Endothelial cell of umbilical vein (primary cell): ENCODE results near the gene BCAS3. TPM values are rescaled to one million over a fixed set of nuclear protein-coding genes. Genes with fewer than 3 reads are reported as not detected.

Source experiments
- BruUV-seq: library from RNA; stranded (reverse); fragments of 400-500 nt; replicated peaks from 2 replicates; lab custom pipeline; 2021; lab: Mats Ljungman, UMichigan
- CTCF ChIA-PET: fragments of 300-600, 350-600 bp; sonication (Branson Sonifier 250); formaldehyde crosslinking; loops from one replicate; lab custom pipeline; 2021; ENCODE audit warnings: antibody characterized with exemption, inconsistent platforms; lab: Charles Lee
- POLR2A ChIA-PET: fragments of 300-600, 350-600 bp; sonication (Branson Sonifier 250); formaldehyde crosslinking; loops from one replicate; lab custom pipeline; 2021; ENCODE audit warnings: antibody characterized with exemption, inconsistent platforms; lab: Charles Lee
- DNase-seq: peaks from one replicate; pipeline ENCODE4 v3.0.0-alpha.2; 2011; ENCODE audit warnings: low read depth, low spot score
- FAIRE-seq: peaks from 2 replicates; lab custom pipeline; 2011; peaks lifted over from hg19 to GRCh38; lab: Jason Lieb, UNC
- H2AFZ ChIP-seq: 2 replicates; pipeline ENCODE4 v1.6.0; 2012; ENCODE audit warnings: low read depth, low read length, control low read depth, inconsistent platforms
- H3K27ac ChIP-seq: 2 replicates; pipeline ENCODE4 v1.5.1; 2011; ENCODE audit warnings: low read depth, mild to moderate bottlenecking, control low read depth, low read length, moderate library complexity; ENCODE audit not compliant: insufficient read depth
- H3K27me3 ChIP-seq, 2 experiments: 2 replicates each; pipeline versions ENCODE4 v1.6.0 to v1.6.1; 2011; ENCODE audit warnings: low read length in 2 of 2, mixed read lengths in 1 of 2; ENCODE audit not compliant: control insufficient read depth in 2 of 2, insufficient read depth in 2 of 2
- H3K36me3 ChIP-seq, 2 experiments: 2 replicates in 1 of 2; 3 replicates in 1 of 2; pipeline ENCODE4 v1.5.1; 2011; ENCODE audit warnings: low read length in 2 of 2, mild to moderate bottlenecking in 1 of 2, moderate library complexity in 1 of 2; ENCODE audit not compliant: control insufficient read depth in 2 of 2, insufficient read depth in 2 of 2; ENCODE audit errors: extremely low read depth in 1 of 2
- H3K4me1 ChIP-seq: 3 replicates; pipeline ENCODE4 v1.5.1; 2011; ENCODE audit warnings: mild to moderate bottlenecking, low read length; ENCODE audit not compliant: control insufficient read depth, insufficient read depth; ENCODE audit errors: extremely low read depth
- H3K4me2 ChIP-seq: 2 replicates; pipeline ENCODE4 v1.6.1; 2011; ENCODE audit warnings: low read length, control low read depth, mixed read lengths; ENCODE audit not compliant: insufficient read depth
- H3K4me3 ChIP-seq, 3 experiments: fragments of 200-600 bp in 1 of 3; sonication (generic), shearing (Covaris generic) in 1 of 3; replicated peaks in 1 of 3; 2 replicates each; pipeline ENCODE4 v1.5.1; 2011 to 2016; ENCODE audit warnings: control low read depth in 3 of 3, low read length in 3 of 3, mild to moderate bottlenecking in 2 of 3, inconsistent platforms in 1 of 3, low read depth in 1 of 3, moderate library complexity in 1 of 3; ENCODE audit not compliant: insufficient read depth in 1 of 3
- H3K79me2 ChIP-seq: 2 replicates; pipeline ENCODE4 v1.6.0; 2012; ENCODE audit warnings: low read length, inconsistent platforms; ENCODE audit not compliant: control insufficient read depth, insufficient read depth
- H3K9ac ChIP-seq: replicated peaks from 2 replicates; pipeline ENCODE3; 2011; ENCODE audit warnings: low read length, control low read depth; ENCODE audit not compliant: insufficient read depth; ENCODE audit errors: extremely low read depth
- H3K9me1 ChIP-seq: replicated peaks from 3 replicates; pipeline ENCODE4 v1.6.0; 2011; ENCODE audit warnings: mild to moderate bottlenecking, low read length; ENCODE audit not compliant: control insufficient read depth, insufficient read depth; ENCODE audit errors: extremely low read depth
- H3K9me3 ChIP-seq: replicated peaks from 2 replicates; pipeline ENCODE4 v1.5.1; 2012; ENCODE audit warnings: low read length, inconsistent platforms; ENCODE audit not compliant: control insufficient read depth, insufficient read depth
- H4K20me1 ChIP-seq: replicated peaks from 2 replicates; pipeline ENCODE3; 2011; ENCODE audit warnings: mild to moderate bottlenecking, low read length; ENCODE audit not compliant: control insufficient read depth, insufficient read depth; ENCODE audit errors: extremely low read depth
- EZH2 ChIP-seq: IDR thresholded peaks from 2 replicates; pipeline ENCODE4 v1.6.1; 2012; ENCODE audit warnings: borderline replicate concordance, low read depth, mild to moderate bottlenecking, moderate library complexity, low read length, inconsistent platforms; ENCODE audit not compliant: severe bottlenecking
- FOS ChIP-seq: IDR thresholded peaks from 2 replicates; pipeline ENCODE4 v1.6.1; 2011; ENCODE audit warnings: mild to moderate bottlenecking, low read length, moderate library complexity, borderline replicate concordance; ENCODE audit not compliant: insufficient read depth
- GATA2 ChIP-seq: IDR thresholded peaks from 2 replicates; pipeline ENCODE4 v1.7.0; 2011; ENCODE audit warnings: low read depth, mild to moderate bottlenecking, moderate library complexity, mixed read lengths, low read length; ENCODE audit not compliant: insufficient read length, insufficient read depth
- JUN ChIP-seq: IDR thresholded peaks from 2 replicates; pipeline ENCODE4 v1.6.1; 2011; ENCODE audit warnings: borderline replicate concordance, low read depth; ENCODE audit not compliant: insufficient read length, insufficient read depth
- MYC ChIP-seq: IDR thresholded peaks from one replicate; pipeline ENCODE4 v1.6.1; 2011; ENCODE audit warnings: mild to moderate bottlenecking, low read depth, low read length
- POLR2A ChIP-seq: IDR thresholded peaks from 2 replicates; pipeline ENCODE4 v1.6.1; 2012; ENCODE audit warnings: low read depth, mild to moderate bottlenecking, control low read depth, low read length
- POLR2AphosphoS5 ChIP-seq: IDR thresholded peaks from 2 replicates; pipeline ENCODE4 v1.6.1; 2012; ENCODE audit warnings: low read depth, mild to moderate bottlenecking, control low read depth, low read length, moderate library complexity; ENCODE audit not compliant: insufficient read depth
- dilution Hi-C: fragments of 300-500 bp; cut with MboI; formaldehyde crosslinking; loops from one replicate; pipeline ENCODE4 v1.15.0; 2019; ENCODE audit warnings: low sequenced_read_pairs; ENCODE audit not compliant: extremely low pct_ligation_motif_present
- intact Hi-C: fragments of 100-400 bp; cut with micrococcal nuclease; formaldehyde crosslinking; loops from one replicate; pipeline ENCODE4 v1.10.0; 2022
- polyA plus RNA-seq, 4 experiments: library from polyadenylated mRNA; depleted of rRNA in 3 of 4; stranded (reverse) in 3 of 4; unstranded in 1 of 4; fragments of >200 nt; gene quantifications; 2 replicates each; pipeline versions ENCODE4 v1.2.1 to v1.2.3, GENCODE V29; 2011 to 2012; ENCODE audit warnings: missing spikeins in 1 of 4
- total RNA-seq: library from RNA; stranded (reverse); gene quantifications from 2 replicates; pipeline ENCODE4 v1.2.3, GENCODE V29; 2021
- TF ChIP-seq, protein P1 (sequence below), 2 donors: IDR thresholded peaks; 1 replicate in 1 of 2; 2 replicates in 1 of 2; pipeline ENCODE4 v1.5.1; 2011; ENCODE audit warnings: low read length in 2 of 2, mild to moderate bottlenecking in 2 of 2, moderate library complexity in 2 of 2, control low read depth in 1 of 2, inconsistent platforms in 1 of 2, low read depth in 1 of 2; ENCODE audit not compliant: insufficient read depth in 1 of 2; ENCODE audit errors: extremely low read depth in 1 of 2
- TF ChIP-seq, protein P2 (sequence below): IDR thresholded peaks from 2 replicates; pipeline ENCODE4 v1.6.1; 2011; ENCODE audit not compliant: insufficient read depth, insufficient read length

BCAS3 gene
- total and polyA plus RNA-seq, 2 donors (not counting 3 experiments of a cell fraction or from before 2014, with no cell fraction given): 8.2 to 16.0 TPM

DNA sequence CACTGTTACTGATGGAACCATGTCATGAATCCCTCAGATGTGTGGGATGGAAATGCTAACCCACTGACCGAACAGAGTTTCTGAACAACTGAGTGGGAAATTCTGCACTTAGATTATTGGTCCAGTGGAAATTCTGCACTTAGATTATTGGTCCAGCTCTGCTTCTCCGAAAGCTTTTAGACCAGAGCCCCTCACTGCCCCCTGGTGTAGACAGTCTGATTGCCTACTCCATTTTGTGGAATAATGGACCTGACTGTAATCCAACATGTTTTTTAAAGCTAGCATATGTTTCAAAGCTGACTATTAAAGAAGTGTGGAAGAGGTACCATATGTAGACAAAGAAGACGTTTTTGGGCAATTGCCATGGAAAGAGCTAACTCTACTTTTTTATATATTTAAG lies 671.7 kb downstream of the BCAS3 start:
- intact Hi-C loops: no loop called here
- H3K9me3 ChIP-seq: no peaks in the 10 kb centered on the region
- no peak overlapping the region for H3K4me2 ChIP-seq
- H3K27me3 ChIP-seq: peaks cover 0 to 6% of the 10 kb centered on the region in 2 experiments
- H2AFZ ChIP-seq: no peak overlapping the region
- no peaks in the 10 kb centered on the region for H3K79me2 ChIP-seq
- no peak for TF ChIP-seq JUN
- TF ChIP-seq, protein P1, sequence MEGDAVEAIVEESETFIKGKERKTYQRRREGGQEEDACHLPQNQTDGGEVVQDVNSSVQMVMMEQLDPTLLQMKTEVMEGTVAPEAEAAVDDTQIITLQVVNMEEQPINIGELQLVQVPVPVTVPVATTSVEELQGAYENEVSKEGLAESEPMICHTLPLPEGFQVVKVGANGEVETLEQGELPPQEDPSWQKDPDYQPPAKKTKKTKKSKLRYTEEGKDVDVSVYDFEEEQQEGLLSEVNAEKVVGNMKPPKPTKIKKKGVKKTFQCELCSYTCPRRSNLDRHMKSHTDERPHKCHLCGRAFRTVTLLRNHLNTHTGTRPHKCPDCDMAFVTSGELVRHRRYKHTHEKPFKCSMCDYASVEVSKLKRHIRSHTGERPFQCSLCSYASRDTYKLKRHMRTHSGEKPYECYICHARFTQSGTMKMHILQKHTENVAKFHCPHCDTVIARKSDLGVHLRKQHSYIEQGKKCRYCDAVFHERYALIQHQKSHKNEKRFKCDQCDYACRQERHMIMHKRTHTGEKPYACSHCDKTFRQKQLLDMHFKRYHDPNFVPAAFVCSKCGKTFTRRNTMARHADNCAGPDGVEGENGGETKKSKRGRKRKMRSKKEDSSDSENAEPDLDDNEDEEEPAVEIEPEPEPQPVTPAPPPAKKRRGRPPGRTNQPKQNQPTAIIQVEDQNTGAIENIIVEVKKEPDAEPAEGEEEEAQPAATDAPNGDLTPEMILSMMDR (IDR thresholded peaks at IDR 0.05; ENCODE audit: extremely low read depth in 1 of 2, insufficient read depth in 1 of 2, low read depth in 1 of 2, low read length in 2 of 2): peak; percentile 7 to 14
- TF ChIP-seq, protein P2, sequence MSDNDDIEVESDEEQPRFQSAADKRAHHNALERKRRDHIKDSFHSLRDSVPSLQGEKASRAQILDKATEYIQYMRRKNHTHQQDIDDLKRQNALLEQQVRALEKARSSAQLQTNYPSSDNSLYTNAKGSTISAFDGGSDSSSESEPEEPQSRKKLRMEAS: no peak
- H3K4me3 ChIP-seq: no peak overlapping the region
- CTCF ChIA-PET: interaction anchor here (0.9 to 1.2 kb wide), 4 partner anchors 10 to 330 kb away, joined by 3 to 4 read pairs (median 4); no protein-coding TSS in a partner anchor
- POLR2A ChIA-PET: no interaction called here
- dilution Hi-C loops: no loop called here
- H3K27ac ChIP-seq: no peak overlapping the region
- DNase-seq (no peak), FAIRE-seq (no peak)
- no peak overlapping the region for H3K9ac ChIP-seq
- H3K9me1 ChIP-seq: no peaks in the 10 kb centered on the region
- peaks cover 19% of the 10 kb centered on the region for H3K4me1 ChIP-seq
- H3K36me3 ChIP-seq: no peaks in the 10 kb centered on the region
- no TSS peak for BruUV-seq
- no peaks in the 10 kb centered on the region for H4K20me1 ChIP-seq

DNA sequence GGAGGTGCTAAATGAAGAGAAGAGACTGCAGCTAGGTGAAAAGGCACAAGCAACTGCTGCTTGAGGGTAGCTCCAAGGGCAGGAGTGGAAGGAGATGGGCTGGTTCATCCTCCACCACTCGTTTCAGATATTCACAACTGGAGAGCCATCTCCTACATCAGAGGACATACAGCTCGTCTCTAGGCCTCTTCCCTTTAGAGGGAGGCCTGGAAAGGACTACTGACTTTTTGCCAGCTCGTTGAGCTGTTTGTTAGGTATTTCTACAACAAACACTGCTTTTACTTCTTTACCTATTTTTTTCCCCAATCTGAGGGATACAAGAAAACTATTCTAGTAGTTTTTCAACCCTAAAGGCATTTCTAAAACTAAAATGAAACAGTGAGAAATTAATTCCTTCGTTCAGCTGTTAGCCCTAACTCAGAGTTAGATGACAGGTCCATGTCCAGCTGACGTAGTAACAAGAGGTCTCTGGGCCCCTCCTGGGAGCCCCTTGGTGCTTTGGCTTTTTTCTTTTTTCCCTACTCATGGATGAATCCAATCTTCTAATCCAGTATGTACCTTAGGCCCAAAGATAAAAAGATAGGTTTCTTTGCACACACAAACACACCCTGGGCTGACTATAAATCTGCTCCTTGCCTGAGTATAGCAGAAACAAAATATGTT lies 674.2 kb downstream of the BCAS3 start:
- Histone ChIP-seq H3K4me3 (no peak overlapping the region), H3K9me1 (no peaks in the 10 kb centered on the region), H3K27ac (no peak overlapping the region), H3K4me2 (peak overlapping the region; percentile 40), H3K27me3 (peaks cover 0 to 2% of the 10 kb centered on the region in 2 experiments), H3K9me3 (no peaks in the 10 kb centered on the region), H3K36me3 (no peaks in the 10 kb centered on the region), H3K9ac (no peak overlapping the region), H3K4me1 (peaks cover 19% of the 10 kb centered on the region), H2AFZ (no peak overlapping the region), H4K20me1 (no peaks in the 10 kb centered on the region), H3K79me2 (no peaks in the 10 kb centered on the region)
- FAIRE-seq (no peak), DNase-seq (no peak)
- CTCF ChIA-PET: interaction anchor here (1.2 to 2.4 kb wide), 5 partner anchors 15 to 631 kb away, joined by 4 to 12 read pairs (median 4); no protein-coding TSS in a partner anchor
- POLR2A ChIA-PET: no interaction called here
- no TSS peak for BruUV-seq
- TF ChIP-seq, protein P1 (IDR thresholded peaks at IDR 0.05; ENCODE audit: extremely low read depth in 1 of 2, insufficient read depth in 1 of 2, low read depth in 1 of 2, low read length in 2 of 2): no peak
- TF ChIP-seq MYC: no peak
- no peak for TF ChIP-seq FOS
- TF ChIP-seq JUN: no peak
- no peak for TF ChIP-seq GATA2
- TF ChIP-seq, protein P2: no peak
- no peak for TF ChIP-seq POLR2AphosphoS5
- TF ChIP-seq POLR2A: no peak
- TF ChIP-seq EZH2: no peak
- intact Hi-C loops: no loop called here
- dilution Hi-C loops: no loop called here
